T-helper 22 cell (primary cell): ENCODE measurements around the gene RUNX2.

Experiments
- DNase-seq: peaks from one replicate; pipeline ENCODE4 v3.0.0-alpha.2; 2020; ENCODE audit warnings: low read depth

RUNX2 gene

DNA sequence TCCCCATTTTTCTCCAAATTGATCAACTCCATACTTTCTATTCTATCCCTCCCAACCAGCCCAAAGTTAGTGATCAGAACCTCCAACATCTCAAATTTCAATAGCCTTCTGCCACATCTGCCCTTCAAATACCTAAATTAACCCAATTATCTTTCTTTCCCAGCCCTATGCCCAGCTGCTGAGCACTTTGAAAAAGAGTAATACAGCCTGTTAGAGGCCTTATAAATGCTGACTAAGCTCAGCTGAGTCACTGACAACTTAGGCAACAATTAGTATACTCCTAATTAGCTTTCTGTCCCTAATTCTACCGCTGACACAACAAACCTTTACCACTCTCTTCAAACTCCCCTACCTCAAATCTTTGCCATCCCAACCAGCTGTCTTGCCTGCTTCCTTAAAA, 23.5 kb downstream of the RUNX2 start:
- DNase-seq = no peak

DNA sequence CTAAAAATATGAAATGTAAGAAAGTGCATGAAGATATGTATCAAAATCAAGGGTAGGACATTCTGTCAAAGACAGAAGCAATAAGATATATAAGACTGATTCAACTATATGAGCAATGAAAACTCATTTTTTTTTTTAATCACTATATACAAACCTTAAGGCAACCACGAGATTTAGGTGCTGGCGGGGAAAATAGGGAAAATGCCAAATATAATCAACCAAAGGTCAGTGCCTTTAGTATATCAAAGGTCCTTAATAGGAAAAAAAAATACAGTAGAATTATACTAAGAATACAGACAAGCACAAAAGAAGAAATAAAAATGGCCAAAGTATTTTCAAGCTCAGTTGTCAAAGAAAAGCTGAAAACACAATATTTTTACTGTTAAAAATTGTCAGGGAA, 25.5 kb downstream of the RUNX2 start:
- no peak for DNase-seq

DNA sequence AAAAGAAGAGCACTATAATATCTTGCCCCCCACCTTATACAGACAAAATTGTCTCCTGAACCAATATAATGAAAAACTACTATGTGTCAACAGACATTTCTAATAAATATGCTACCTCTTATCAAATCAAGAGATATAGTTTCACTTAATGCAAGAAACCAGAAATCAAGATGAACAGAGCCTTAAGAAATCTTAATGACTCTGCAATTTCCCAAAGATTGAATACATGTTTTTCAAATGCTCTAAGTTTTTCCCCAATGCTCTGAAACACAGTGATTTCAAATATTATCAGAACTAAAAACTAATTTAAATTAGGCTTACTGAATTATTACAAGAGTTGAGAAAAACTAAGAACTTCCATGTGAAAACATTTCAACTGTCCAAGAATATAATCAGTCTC, 36.3 kb downstream of the RUNX2 start:
- DNase-seq = no peak

GRCh38 chr6:45365036-45365435, 36.9 kb downstream of the RUNX2 start:
- no peak for DNase-seq

GRCh38 chr6:45366534-45366933, 38.4 kb downstream of the RUNX2 start:
- no peak for DNase-seq

GRCh38 chr6:45367999-45368398, 39.9 kb downstream of the RUNX2 start:
- no peak for DNase-seq

DNA sequence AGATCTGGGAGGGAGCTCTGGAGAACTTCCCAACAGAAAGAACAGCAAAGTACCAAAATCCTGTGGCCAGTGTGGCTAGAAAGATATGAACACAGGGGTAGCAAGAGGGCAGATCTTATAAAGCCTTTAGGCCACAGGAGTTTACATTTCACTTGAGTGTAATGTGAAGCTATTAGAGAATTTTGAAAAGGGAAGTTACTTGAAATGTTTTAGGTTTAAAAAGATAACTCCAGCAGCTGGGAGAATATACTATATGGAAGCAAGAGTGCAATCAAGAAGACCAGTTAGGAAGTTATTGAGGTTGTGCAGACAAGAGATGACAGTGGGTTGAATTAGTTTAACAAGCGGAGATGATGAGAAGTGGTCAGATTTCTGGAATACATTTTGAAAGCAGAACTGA, 41.7 kb downstream of the RUNX2 start:
- DNase-seq = no peak

GRCh38 chr6:45371924-45372573, 43.9 kb downstream of the RUNX2 start:
- no peak for DNase-seq

- no peak for DNase-seq
These were observed 47.3 kb downstream of the RUNX2 start for GRCh38 chr6:45375449-45375848.

GRCh38 chr6:45376310-45377042, 48.3 kb downstream of the RUNX2 start:
- DNase-seq = no peak

DNA sequence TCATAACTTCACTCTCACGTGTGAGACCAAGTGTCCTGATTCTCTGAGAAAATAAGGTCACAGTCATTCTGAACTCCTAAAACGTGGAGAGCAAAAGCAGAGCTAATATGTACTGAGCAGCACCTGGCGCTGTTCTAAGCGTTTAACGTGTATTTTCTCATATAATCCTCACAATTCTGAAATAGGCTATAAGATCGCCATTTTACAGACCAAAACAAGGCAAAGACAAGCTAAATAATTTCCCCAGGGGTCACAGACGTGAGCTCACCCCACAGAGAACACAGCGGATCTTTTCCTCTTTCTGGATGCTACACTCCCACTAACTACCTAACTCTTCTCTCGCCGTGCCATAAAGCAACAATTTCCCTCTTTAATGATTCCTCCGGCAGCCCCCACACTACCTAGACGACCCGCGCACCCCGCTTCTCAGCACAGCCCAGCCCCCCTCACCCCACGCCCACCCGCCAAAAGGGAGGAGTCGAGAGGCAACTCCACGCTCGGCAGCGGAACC, 49.0 kb downstream of the RUNX2 start:
- no peak for DNase-seq

- DNase-seq = peak; percentile 86
These were observed 49.6 kb downstream of the RUNX2 start, which contains the start of gene SUPT3H for GRCh38 chr6:45377554-45378333. TSS of gene SUPT3H (minus strand) at chr6:45377934.

DNA sequence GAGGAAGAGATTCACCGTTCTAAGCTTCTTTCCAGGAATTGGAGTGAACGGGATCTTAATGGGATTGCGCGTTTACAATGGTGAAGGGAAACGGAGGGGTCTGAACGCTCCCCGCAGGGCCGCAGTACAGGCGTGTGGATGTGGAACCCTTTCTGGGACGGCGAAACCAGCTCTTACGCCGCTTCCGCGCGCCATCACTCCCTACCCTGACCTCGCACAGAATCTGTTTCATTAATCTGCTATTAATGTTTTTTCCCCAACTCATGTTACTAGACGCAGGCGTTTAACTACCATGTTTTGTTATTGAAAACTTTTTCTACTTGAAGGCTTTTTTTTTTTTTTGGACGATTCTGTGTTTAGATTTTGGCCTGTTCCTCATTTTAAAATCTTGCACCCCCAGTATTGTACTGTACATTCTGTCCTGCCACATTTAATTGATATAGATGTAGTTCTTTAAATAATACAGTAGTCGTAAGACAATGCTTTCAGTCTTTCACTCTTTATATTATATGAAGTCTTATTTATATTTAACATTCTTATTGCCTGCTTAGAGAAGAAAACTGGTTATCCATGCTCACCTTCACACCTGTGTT, 50.3 kb downstream of the RUNX2 start:
- no peak for DNase-seq

GRCh38 chr6:45382391-45382790, 54.3 kb downstream of the RUNX2 start:
- no peak for DNase-seq

DNA sequence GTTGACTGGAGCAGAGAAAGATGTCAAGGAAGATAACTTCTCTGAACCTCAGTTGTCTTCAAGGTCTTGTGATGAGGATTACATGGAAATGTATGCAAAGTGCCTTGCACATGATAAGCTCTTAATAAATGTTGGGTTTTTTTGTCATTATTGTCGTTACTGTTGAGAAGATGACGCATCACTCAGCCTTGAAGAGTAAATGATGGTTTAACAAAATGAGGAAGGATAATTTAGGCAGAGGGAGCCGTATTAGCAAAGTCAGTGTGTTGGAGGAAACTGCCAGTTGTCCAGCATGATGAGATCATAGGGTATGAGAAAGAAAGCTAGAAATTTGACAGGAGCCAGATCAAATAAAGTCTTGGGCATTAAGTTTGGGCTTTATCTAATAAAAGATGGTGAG, 58.4 kb downstream of the RUNX2 start:
- no peak for DNase-seq

GRCh38 chr6:45387236-45387635, 59.1 kb downstream of the RUNX2 start:
- DNase-seq = no peak

- no peak for DNase-seq
These were observed 60.2 kb downstream of the RUNX2 start for GRCh38 chr6:45388328-45388727.

GRCh38 chr6:45394586-45395095, 66.5 kb downstream of the RUNX2 start:
- no peak for DNase-seq

DNA sequence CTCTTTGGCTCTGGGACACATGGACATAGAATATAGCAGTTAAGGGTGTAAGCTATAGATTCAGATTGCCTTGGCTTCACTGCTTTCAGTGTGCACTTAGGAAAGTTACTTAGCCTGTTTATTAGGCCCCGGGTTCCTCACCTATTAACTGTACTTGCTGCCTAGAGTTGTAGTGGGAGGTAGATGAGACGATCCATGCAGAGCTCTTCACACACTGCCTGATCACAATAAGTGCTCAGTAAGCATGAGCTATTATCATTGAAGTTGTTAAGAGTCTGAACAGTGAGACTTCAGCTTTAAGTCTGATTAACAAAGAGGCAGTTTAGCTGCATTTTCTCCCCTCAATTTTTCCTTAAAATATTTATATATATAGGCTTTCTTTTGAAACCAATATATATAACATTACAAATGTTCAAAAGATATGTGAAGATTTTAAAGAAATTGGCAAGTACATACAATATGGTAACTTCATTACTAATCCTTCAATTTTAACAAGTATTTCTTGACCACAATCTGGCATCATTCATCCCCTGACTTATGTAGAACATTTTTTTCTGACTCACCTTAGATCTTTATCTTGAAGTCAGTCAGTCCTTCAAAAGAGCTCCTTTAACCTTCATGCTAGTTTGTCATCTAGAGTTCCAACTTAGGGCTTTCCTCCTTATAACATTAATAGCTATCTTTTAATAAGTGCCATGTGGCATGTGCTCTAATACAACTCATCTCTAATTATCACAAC, 70.1 kb downstream of the RUNX2 start:
- no peak for DNase-seq

- no peak for DNase-seq
These were observed 71.9 kb downstream of the RUNX2 start for GRCh38 chr6:45400021-45400420.

GRCh38 chr6:45411959-45412358, 83.8 kb downstream of the RUNX2 start:
- no peak for DNase-seq

DNA sequence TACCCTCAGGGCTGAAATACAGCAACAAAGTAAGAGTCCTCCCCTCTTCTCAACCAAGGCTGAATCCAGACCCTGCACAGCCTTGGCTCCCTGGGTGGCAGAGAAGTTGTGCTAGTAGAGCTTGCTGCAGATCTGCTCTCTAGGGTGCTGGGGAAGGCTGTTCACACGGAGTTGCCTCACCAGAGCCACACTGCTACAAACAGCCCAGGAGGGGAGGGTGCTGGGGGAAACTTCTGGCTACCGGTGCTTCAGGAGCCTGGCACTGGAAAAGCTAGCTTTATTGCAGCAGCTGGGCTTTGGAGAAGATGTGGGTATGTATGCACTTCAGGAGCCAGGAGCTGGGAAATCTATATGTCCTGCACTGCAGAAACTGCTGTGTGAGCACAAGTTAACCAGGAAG, 87.2 kb downstream of the RUNX2 start:
- no peak for DNase-seq
